Umbilical cord (tissue), 2 donors: Measurements from ENCODE around the gene SLC25A2. TPM values are rescaled to one million over a fixed set of nuclear protein-coding genes. Genes with fewer than 3 reads are reported as not detected.
"Not testable (repeated sequence)": the region's sequence is repeated elsewhere in the genome, so short reads cannot be mapped to it uniquely, and the experiment has no call there.

Experiments
- DNase-seq: peaks from one replicate; pipeline ENCODE4 v3.0.0-alpha.2; 2015; ENCODE audit warnings: low spot score
- total RNA-seq: library from RNA; depleted of rRNA; stranded (reverse); fragments of >200 nt; gene quantifications from one replicate; pipeline ENCODE4 v1.2.3, GENCODE V29; 2014; ENCODE audit warnings: low replicate concordance; ENCODE audit not compliant: insufficient read depth

SLC25A2 gene
- total RNA-seq, 1 donor from 2014 or later = 1.9 TPM

DNA sequence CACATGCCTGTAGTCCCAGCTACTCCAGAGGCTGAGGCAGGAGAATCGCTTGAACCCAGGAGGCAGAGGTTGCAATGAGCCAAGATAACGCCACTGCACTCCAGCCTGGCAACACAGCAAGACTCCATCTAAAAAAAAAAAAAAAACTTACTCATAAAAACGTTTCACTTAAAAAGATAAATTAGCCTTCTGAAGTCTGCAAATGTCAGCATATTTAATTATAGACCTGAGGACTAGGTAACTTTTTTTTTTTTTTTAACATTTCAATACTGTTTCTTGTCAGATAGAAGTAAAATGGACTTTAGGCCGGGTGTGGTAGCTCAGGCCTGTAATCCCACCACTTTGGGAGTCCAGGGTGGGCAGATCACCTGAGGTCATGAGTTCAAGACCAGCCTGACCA, 13.1 kb upstream of the SLC25A2 start:
- DNase-seq = not testable (repeated sequence)

- DNase-seq = no peak
Measured at GRCh38 chr5:141313711-141314110, 9.9 kb upstream of the SLC25A2 start.

GRCh38 chr5:141306630-141307029, 2.8 kb upstream of the SLC25A2 start:
- DNase-seq = no peak

- DNase-seq = no peak
Measured at GRCh38 chr5:141298376-141298775, 5.5 kb downstream of the SLC25A2 start.

DNA sequence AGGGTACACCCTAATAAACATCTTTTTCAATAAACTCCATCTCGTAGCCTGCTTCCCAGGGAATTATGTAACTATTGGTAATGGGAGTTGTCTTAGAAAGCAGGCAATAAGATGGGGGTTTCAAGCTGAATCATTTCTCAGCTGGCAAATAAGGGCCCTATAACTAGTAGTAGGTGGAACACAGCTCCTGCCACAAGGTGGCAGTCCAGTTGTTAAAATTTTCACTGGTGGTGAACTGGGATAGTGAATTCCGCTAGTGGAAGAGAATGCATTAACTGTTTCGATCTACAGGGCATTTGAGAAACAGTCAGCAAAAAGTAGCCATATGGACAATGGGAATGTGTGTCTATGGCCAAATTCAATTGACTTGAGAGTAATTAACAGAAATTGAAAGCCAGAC, 30.9 kb downstream of the SLC25A2 start:
- DNase-seq = no peak

DNA sequence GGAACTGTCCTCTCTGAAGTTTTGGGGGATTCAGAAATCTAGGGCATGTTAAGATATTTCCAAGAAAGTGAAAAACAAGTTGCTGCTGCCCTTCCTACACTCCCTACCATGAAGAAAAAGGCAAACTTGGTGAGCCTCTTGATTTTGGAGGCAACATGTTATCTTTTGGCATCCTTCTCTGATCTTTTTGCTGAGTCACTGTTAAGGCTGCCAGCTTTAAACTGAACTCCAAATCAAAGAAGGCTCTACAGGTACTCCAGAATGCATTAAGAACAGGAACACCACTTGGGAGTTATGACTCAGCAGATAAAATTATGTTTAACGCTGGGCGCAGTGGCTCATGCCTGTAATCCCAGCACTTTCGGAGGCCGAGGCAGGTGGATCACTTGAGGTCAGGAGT, 34.7 kb downstream of the SLC25A2 start:
- no peak for DNase-seq

GRCh38 chr5:141261238-141261546, 42.7 kb downstream of the SLC25A2 start:
- DNase-seq = no peak

GRCh38 chr5:141260458-141261237, 43.2 kb downstream of the SLC25A2 start:
- no peak for DNase-seq

DNA sequence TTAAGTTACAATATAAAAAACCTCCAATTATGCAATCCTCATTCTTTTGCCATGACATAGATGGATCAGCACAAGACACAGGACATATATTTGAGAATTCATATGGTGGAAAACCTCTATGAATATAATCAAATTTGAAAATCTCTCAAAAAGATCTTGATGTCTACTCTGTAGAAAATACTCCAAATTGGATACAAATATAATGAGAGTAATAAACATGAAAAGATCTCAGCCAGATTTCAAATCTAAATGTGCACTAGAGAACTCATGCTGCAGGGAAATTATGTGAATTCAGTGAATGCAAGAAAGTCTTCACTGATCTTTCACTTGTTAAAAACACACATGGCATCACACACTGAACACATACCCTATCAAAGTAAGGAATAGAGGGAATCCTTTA, 44.9 kb downstream of the SLC25A2 start:
- no peak for DNase-seq

GRCh38 chr5:141258464-141258863, 45.4 kb downstream of the SLC25A2 start:
- DNase-seq = no peak

Other genes starting within 250 kb of the SLC25A2 start
- gene PCDHB2, start 209.4 kb downstream of the SLC25A2 start, total RNA-seq = 6.5 TPM
- 0.72 TPM for gene PCDHB3, start 203.6 kb downstream of the SLC25A2 start, total RNA-seq
- 2.9 TPM for gene PCDHB4, start 182.2 kb downstream of the SLC25A2 start, total RNA-seq
- 11.6 TPM for gene PCDHB5, start 168.8 kb downstream of the SLC25A2 start, total RNA-seq
- 1.9 TPM for gene PCDHB6, start 154.0 kb downstream of the SLC25A2 start, total RNA-seq
- 3.6 TPM for gene PCDHB7, start 131.4 kb downstream of the SLC25A2 start, total RNA-seq
- gene PCDHB8, start 126.3 kb downstream of the SLC25A2 start, total RNA-seq = 0.72 TPM
- 4.1 TPM for gene PCDHB16, start 121.7 kb downstream of the SLC25A2 start, total RNA-seq
- 1.9 TPM for gene PCDHB9, start 116.9 kb downstream of the SLC25A2 start, total RNA-seq
- 5.5 TPM for gene PCDHB10, start 111.7 kb downstream of the SLC25A2 start, total RNA-seq
- gene PCDHB11, start 104.4 kb downstream of the SLC25A2 start, total RNA-seq = 5.1 TPM
- gene PCDHB12, start 95.3 kb downstream of the SLC25A2 start, total RNA-seq = 2.9 TPM
- gene PCDHB13, start 90.1 kb downstream of the SLC25A2 start, total RNA-seq = 1.7 TPM
- 12.3 TPM for gene PCDHB14, start 80.7 kb downstream of the SLC25A2 start, total RNA-seq
- 3.4 TPM for gene PCDHB15, start 58.7 kb downstream of the SLC25A2 start, total RNA-seq
- 58.7 TPM for gene TAF7, start 16.7 kb upstream of the SLC25A2 start, total RNA-seq
- gene PCDHGA1, start 26.5 kb upstream of the SLC25A2 start, total RNA-seq = 0.96 TPM
- gene PCDHGA2, start 34.7 kb upstream of the SLC25A2 start, total RNA-seq = 4.6 TPM
- gene PCDHGA3, start 39.8 kb upstream of the SLC25A2 start, total RNA-seq = 2.2 TPM
- gene PCDHGB1, start 46.0 kb upstream of the SLC25A2 start, total RNA-seq = 1.7 TPM
- gene PCDHGA4, start 51.0 kb upstream of the SLC25A2 start, total RNA-seq = 6.0 TPM
- 4.6 TPM for gene PCDHGB2, start 55.9 kb upstream of the SLC25A2 start, total RNA-seq
- gene PCDHGA5, start 60.1 kb upstream of the SLC25A2 start, total RNA-seq = 1.9 TPM
- gene PCDHGB3, start 66.2 kb upstream of the SLC25A2 start, total RNA-seq = 11.8 TPM
- gene PCDHGA6, start 69.8 kb upstream of the SLC25A2 start, total RNA-seq = 7.2 TPM
- 7.0 TPM for gene PCDHGA7, start 78.7 kb upstream of the SLC25A2 start, total RNA-seq
- 18.3 TPM for gene PCDHGB4, start 83.6 kb upstream of the SLC25A2 start, total RNA-seq
- gene PCDHGA8, start 88.6 kb upstream of the SLC25A2 start, total RNA-seq = 3.9 TPM
- gene PCDHGB5, start 93.9 kb upstream of the SLC25A2 start, total RNA-seq = 15.4 TPM
- gene PCDHGA9, start 98.7 kb upstream of the SLC25A2 start, total RNA-seq = 11.1 TPM
- 9.1 TPM for gene PCDHGB6, start 104.0 kb upstream of the SLC25A2 start, total RNA-seq
- 10.8 TPM for gene PCDHGA10, start 108.9 kb upstream of the SLC25A2 start, total RNA-seq
- gene PCDHGB7, start 113.6 kb upstream of the SLC25A2 start, total RNA-seq = 13.2 TPM
- gene PCDHGA11, start 117.0 kb upstream of the SLC25A2 start, total RNA-seq = 7.9 TPM
- 14.4 TPM for gene PCDHGA12, start 126.5 kb upstream of the SLC25A2 start, total RNA-seq
- 42.9 TPM for gene PCDHGC3, start 171.9 kb upstream of the SLC25A2 start, total RNA-seq
- gene PCDHGC4, start 181.0 kb upstream of the SLC25A2 start, total RNA-seq = 4.8 TPM
- 8.2 TPM for gene PCDHGC5, start 185.0 kb upstream of the SLC25A2 start, total RNA-seq